Stomach (tissue), 4 donors: ENCODE measurements around the gene CAPZA1.

Experiments
- POLR2A ChIP-seq, 4 donors: fragments of 450-650 bp; IDR thresholded peaks; one replicate each; pipeline ENCODE4 v1.6.1; 2016; ENCODE audit warnings: antibody characterized with exemption in 4 of 4, control low read depth in 2 of 4, mild to moderate bottlenecking in 1 of 4, moderate library complexity in 1 of 4
- TF ChIP-seq, protein P1 (sequence below), 7 experiments: fragments of 450-650 bp in 4 of 7; fragments of 200-600 bp in 3 of 7; sonication (generic) in 3 of 7; IDR thresholded peaks; one replicate each; pipeline ENCODE4 v1.5.1; 2016 to 2019; ENCODE audit warnings: antibody characterized with exemption in 7 of 7, control low read depth in 2 of 7, mild to moderate bottlenecking in 1 of 7

DNA sequence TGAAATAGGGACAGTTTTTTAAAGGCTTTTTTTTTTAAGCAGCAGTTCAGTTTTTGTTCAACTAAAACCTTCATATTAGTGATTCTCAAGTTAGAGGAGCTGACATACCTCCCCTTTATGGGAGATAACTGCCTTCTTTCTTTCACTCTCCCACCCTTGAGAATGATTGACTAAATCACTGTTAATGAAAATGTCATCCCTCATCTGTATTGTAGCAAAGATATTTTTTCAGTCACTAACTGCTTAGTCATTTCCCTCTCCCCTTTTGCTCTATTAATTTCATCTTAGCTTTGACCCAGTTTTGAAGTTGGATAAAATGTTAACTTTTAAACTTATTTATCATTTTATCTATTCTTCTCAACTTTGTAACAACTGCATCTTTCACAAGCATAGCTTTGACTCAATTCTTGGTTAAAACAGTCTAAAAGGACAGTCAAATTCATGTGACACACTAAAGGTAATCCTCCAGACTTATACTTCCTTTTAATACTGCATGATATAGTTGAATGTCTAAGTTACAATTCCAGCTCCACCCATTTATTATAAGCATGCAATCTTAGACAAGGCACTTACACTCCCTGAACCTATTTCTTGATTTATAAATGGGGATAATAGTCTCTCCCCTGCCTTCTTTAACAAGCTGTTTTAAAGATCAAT is 17.1 kb downstream of the CAPZA1 start:
- TF ChIP-seq, protein P1, sequence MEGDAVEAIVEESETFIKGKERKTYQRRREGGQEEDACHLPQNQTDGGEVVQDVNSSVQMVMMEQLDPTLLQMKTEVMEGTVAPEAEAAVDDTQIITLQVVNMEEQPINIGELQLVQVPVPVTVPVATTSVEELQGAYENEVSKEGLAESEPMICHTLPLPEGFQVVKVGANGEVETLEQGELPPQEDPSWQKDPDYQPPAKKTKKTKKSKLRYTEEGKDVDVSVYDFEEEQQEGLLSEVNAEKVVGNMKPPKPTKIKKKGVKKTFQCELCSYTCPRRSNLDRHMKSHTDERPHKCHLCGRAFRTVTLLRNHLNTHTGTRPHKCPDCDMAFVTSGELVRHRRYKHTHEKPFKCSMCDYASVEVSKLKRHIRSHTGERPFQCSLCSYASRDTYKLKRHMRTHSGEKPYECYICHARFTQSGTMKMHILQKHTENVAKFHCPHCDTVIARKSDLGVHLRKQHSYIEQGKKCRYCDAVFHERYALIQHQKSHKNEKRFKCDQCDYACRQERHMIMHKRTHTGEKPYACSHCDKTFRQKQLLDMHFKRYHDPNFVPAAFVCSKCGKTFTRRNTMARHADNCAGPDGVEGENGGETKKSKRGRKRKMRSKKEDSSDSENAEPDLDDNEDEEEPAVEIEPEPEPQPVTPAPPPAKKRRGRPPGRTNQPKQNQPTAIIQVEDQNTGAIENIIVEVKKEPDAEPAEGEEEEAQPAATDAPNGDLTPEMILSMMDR (IDR thresholded peaks at IDR 0.05) = no peak
- no peak for TF ChIP-seq POLR2A (IDR thresholded peaks at IDR 0.05)
